HepG2 (cell line): Measurements from ENCODE around the gene CCL17. TPM values are rescaled to one million over a fixed set of nuclear protein-coding genes. Genes with fewer than 3 reads are reported as not detected.
A peak's percentile ranks its signal among the peaks of the same experiment; 100 is the strongest.

Experiments used
- EHMT2 ChIP-seq: fragments of 200-600 bp; sonication (generic); IDR thresholded peaks from 2 replicates; pipeline ENCODE4 v1.7.0; 2017; ENCODE audit warnings: antibody characterized with exemption, low read depth, low read length, borderline replicate concordance
- HNF1B ChIP-seq: sonication (generic); formaldehyde crosslinking; IDR thresholded peaks from 2 replicates; pipeline ENCODE4 v1.5.1; 2020; ENCODE audit warnings: mild to moderate bottlenecking, moderate library complexity, missing genetic modification reagents
- NFKB2 ChIP-seq: sonication (generic); formaldehyde crosslinking; IDR thresholded peaks from 2 replicates; pipeline ENCODE4 v1.4.0; 2020; ENCODE audit warnings: missing genetic modification reagents, borderline replicate concordance
- PAWR ChIP-seq: sonication (generic); formaldehyde crosslinking; IDR thresholded peaks from 2 replicates; pipeline ENCODE4 v1.4.0; 2020; ENCODE audit warnings: missing genetic modification reagents, mild to moderate bottlenecking, borderline replicate concordance
- PRPF4 ChIP-seq: fragments of 200-400 bp; formaldehyde crosslinking; IDR thresholded peaks from 2 replicates; pipeline ENCODE4 v1.6.1; 2016; ENCODE audit warnings: low read length, low read depth; ENCODE audit not compliant: poor library complexity, severe bottlenecking
- SNAPC4 ChIP-seq: sonication (generic); formaldehyde crosslinking; IDR thresholded peaks from 2 replicates; pipeline ENCODE4 v1.4.0; 2020; ENCODE audit warnings: mild to moderate bottlenecking, missing genetic modification reagents
- ZBTB4 ChIP-seq: sonication (generic); formaldehyde crosslinking; IDR thresholded peaks from 2 replicates; pipeline ENCODE4 v1.4.0; 2020; ENCODE audit warnings: missing genetic modification reagents, mild to moderate bottlenecking, borderline replicate concordance
- ZNF530 ChIP-seq: sonication (generic); formaldehyde crosslinking; IDR thresholded peaks from 2 replicates; pipeline ENCODE4 v1.5.0; 2020; ENCODE audit warnings: low read depth, mild to moderate bottlenecking, missing genetic modification reagents
- ZNF646 ChIP-seq: sonication (generic); formaldehyde crosslinking; IDR thresholded peaks from 2 replicates; pipeline ENCODE4 v1.9.0; 2021; ENCODE audit warnings: mild to moderate bottlenecking, missing genetic modification reagents
- polyA plus RNA-seq, 8 experiments: library from polyadenylated mRNA; depleted of rRNA in 3 of 8; stranded (reverse) in 7 of 8; unstranded in 1 of 8; fragments of >200 nt; fragmentation: Illumina TruSeq in 4 of 8; extraction: Trizol in 4 of 8; gene quantifications; 2 replicates each; pipeline versions ENCODE4 v1.2.1 to v1.2.3, GENCODE V29; 2011 to 2016; ENCODE audit warnings: low read depth in 4 of 8, missing spikeins in 1 of 8, mixed read lengths in 1 of 8; ENCODE audit not compliant: insufficient read depth in 1 of 8
- total RNA-seq, 5 experiments: library from RNA; depleted of rRNA; stranded (reverse); fragments of >200 nt; fragmentation: Illumina TruSeq; extraction: Trizol; gene quantifications; 2 replicates each; pipeline ENCODE4 v1.2.3, GENCODE V29; 2016; ENCODE audit warnings: low read depth in 1 of 5

Gene CCL17
- total and polyA plus RNA-seq, 2 of the 13 experiments (the other 11 are each of a cell fraction or from before 2014, with no cell fraction given) = not detected

GRCh38 chr16:57371494-57372371 is 32.8 kb upstream of the CCL17 start (continued):
- TF ChIP-seq ZBTB4 (CRISPR knock-in tag) (0 out of 2 replicates have a peak, but pooled peaks have one; percentile 21), NFKB2 (CRISPR knock-in tag) (peak; percentile 47; the same call in 1 of the 2 replicates), ZNF530 (CRISPR knock-in tag) (peak; percentile 44; the same call in 1 of the 2 replicates), ZNF646 (CRISPR knock-in tag) (0 out of 2 replicates have a peak, but pooled peaks have one; percentile 60), PAWR (CRISPR knock-in tag) (peak; percentile 42; the same call in 1 of the 2 replicates), PRPF4 (no peak), HNF1B (CRISPR knock-in tag) (no peak), EHMT2 (no peak), SNAPC4 (CRISPR knock-in tag) (0 out of 2 replicates have a peak, but pooled peaks have one; percentile 14)
